C4-2B (cell line): Measurements from ENCODE around the gene NCAPD3.

ENCODE experiments used
- CTCF ChIP-seq: fragments of 450-650 bp; conservative IDR thresholded peaks from 2 replicates; pipeline ENCODE4 v1.5.1; 2017; ENCODE audit warnings: mild to moderate bottlenecking
- ZFX ChIP-seq: fragments of 450-650 bp; IDR thresholded peaks from 2 replicates; pipeline ENCODE4 v1.6.1; 2017

GRCh38 chr11:134246100-134246499 lies 22.3 kb upstream of the NCAPD3 start:
- TF ChIP-seq CTCF: no peak
- TF ChIP-seq ZFX: no peak
